ENCODE data around the gene TMEM37. TPM values are rescaled to one million over a fixed set of nuclear protein-coding genes. Genes with fewer than 3 reads are reported as not detected.
A peak's percentile ranks its signal among the peaks of the same experiment; 100 is the strongest.

Gene TMEM37
- total and polyA plus RNA-seq, 2 of the 13 experiments (the other 11 are each of a cell fraction or from before 2014, with no cell fraction given): 37.7 to 115 TPM

GRCh38 chr2:119442850-119443249, 11.2 kb downstream of the TMEM37 start (continued):
- TF ChIP-seq ZMAT3 (CRISPR knock-in tag; conservative IDR thresholded peaks at IDR 0.05): peak; percentile 63; the same call in 1 of the 2 replicates
- TF ChIP-seq DMTF1 (CRISPR knock-in tag; IDR thresholded peaks at IDR 0.05): no peak
- TF ChIP-seq SIN3B (IDR thresholded peaks at IDR 0.05; ENCODE audit: low read length): no peak
- peak; percentile 65; the same call in 1 of the 2 replicates for TF ChIP-seq KDM2A (CRISPR knock-in tag; IDR thresholded peaks at IDR 0.05; ENCODE audit: borderline replicate concordance, low read depth)
- TF ChIP-seq ZNF576 (CRISPR knock-in tag; IDR thresholded peaks at IDR 0.05): no peak
- no peak for TF ChIP-seq ZNF331 (CRISPR knock-in tag; IDR thresholded peaks at IDR 0.05)
- no peak for TF ChIP-seq ZNF564 (CRISPR knock-in tag; IDR thresholded peaks at IDR 0.05)
- TF ChIP-seq TEAD2 (CRISPR knock-in tag; IDR thresholded peaks at IDR 0.05): no peak
- no peak for TF ChIP-seq ZNF362 (CRISPR knock-in tag; IDR thresholded peaks at IDR 0.05; ENCODE audit: borderline replicate concordance)
- TF ChIP-seq FIP1L1 (IDR thresholded peaks at IDR 0.05; ENCODE audit: borderline replicate concordance, insufficient read depth, low read depth, low read length): no peak
- no peak for TF ChIP-seq ZNF367 (CRISPR knock-in tag; IDR thresholded peaks at IDR 0.05; ENCODE audit: borderline replicate concordance)
- TF ChIP-seq SALL1 (CRISPR knock-in tag; IDR thresholded peaks at IDR 0.05): no peak
- no peak for TF ChIP-seq ZNF609 (CRISPR knock-in tag; IDR thresholded peaks at IDR 0.05; ENCODE audit: borderline replicate concordance)
- no peak for TF ChIP-seq MNT (IDR thresholded peaks at IDR 0.05)
- no peak for TF ChIP-seq PBX3 (CRISPR knock-in tag; IDR thresholded peaks at IDR 0.05; ENCODE audit: borderline replicate concordance)
- TF ChIP-seq ZNF598 (CRISPR knock-in tag; IDR thresholded peaks at IDR 0.05; ENCODE audit: borderline replicate concordance): no peak
- peak in 1 of 2 experiments; percentile 66; a peak in 2 of 4 replicates for TF ChIP-seq POLR2A (IDR thresholded peaks at IDR 0.05; ENCODE audit: insufficient read depth in 1 of 2, low read depth in 2 of 2, low read length in 2 of 2)
- TF ChIP-seq ZNF768 (CRISPR knock-in tag; IDR thresholded peaks at IDR 0.05): peak; percentile 13; the same call in 1 of the 2 replicates
- TF ChIP-seq DPF2 (CRISPR knock-in tag; IDR thresholded peaks at IDR 0.05; ENCODE audit: borderline replicate concordance, low read depth): no peak

Measured in HepG2 (cell line).